Lower leg skin (tissue), 3 donors: Measurements from ENCODE around the gene SLC16A12.

ENCODE experiments used
- POLR2A ChIP-seq, 2 donors: fragments of 450-650 bp; IDR thresholded peaks; one replicate each; pipeline ENCODE4 v1.6.1; 2016 to 2017; ENCODE audit warnings: antibody characterized with exemption in 2 of 2, mild to moderate bottlenecking in 1 of 2, moderate library complexity in 1 of 2
- TF ChIP-seq, protein P1 (sequence below), 3 donors: fragments of 450-650 bp; IDR thresholded peaks; one replicate each; pipeline ENCODE4 v1.5.1; 2016; ENCODE audit warnings: antibody characterized with exemption in 3 of 3, mild to moderate bottlenecking in 3 of 3, moderate library complexity in 2 of 3

DNA sequence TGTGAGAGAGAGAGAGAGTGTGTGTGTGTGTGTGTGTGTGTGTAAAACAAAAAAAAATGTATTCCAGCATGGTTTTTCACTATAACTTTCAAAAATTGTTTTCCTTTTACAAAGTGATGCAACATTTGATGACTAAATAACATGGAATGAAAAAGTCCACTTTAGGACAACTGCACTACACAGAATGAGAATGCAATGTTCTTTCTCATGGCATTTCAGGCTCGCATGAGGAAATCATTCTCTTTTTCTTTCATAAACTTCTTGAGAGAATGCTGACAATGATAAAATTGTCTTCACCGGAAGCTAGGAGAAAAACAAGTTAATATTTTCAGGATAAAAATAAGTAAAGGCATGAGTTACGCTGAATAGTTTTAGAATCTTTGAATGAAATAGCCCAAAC lies 53.7 kb downstream of the SLC16A12 start:
- TF ChIP-seq, protein P1, sequence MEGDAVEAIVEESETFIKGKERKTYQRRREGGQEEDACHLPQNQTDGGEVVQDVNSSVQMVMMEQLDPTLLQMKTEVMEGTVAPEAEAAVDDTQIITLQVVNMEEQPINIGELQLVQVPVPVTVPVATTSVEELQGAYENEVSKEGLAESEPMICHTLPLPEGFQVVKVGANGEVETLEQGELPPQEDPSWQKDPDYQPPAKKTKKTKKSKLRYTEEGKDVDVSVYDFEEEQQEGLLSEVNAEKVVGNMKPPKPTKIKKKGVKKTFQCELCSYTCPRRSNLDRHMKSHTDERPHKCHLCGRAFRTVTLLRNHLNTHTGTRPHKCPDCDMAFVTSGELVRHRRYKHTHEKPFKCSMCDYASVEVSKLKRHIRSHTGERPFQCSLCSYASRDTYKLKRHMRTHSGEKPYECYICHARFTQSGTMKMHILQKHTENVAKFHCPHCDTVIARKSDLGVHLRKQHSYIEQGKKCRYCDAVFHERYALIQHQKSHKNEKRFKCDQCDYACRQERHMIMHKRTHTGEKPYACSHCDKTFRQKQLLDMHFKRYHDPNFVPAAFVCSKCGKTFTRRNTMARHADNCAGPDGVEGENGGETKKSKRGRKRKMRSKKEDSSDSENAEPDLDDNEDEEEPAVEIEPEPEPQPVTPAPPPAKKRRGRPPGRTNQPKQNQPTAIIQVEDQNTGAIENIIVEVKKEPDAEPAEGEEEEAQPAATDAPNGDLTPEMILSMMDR (IDR thresholded peaks at IDR 0.05), result no peak
- TF ChIP-seq POLR2A (IDR thresholded peaks at IDR 0.05), result no peak
